Colonic mucosa (tissue), 4 donors: ENCODE data around the gene ZNF280A. TPM values are rescaled to one million over a fixed set of nuclear protein-coding genes. Genes with fewer than 3 reads are reported as not detected.
"Not testable (repeated sequence)": the region's sequence is repeated elsewhere in the genome, so short reads cannot be mapped to it uniquely, and the experiment has no call there.

Experiments used
- DNase-seq: peaks from one replicate; pipeline ENCODE4 v3.0.0-alpha.2; 2020
- H3K27ac ChIP-seq: fragments of 200-600 bp; one replicate; pipeline ENCODE4 v1.8.0; 2021
- H3K27me3 ChIP-seq: fragments of 200-600 bp; one replicate; pipeline ENCODE4 v1.8.0; 2021
- H3K36me3 ChIP-seq: fragments of 200-600 bp; one replicate; pipeline ENCODE4 v1.8.0; 2021
- H3K4me1 ChIP-seq: fragments of 200-600 bp; one replicate; pipeline ENCODE4 v1.8.0; 2021; ENCODE audit warnings: mild to moderate bottlenecking
- H3K4me3 ChIP-seq: fragments of 200-600 bp; one replicate; pipeline ENCODE4 v1.8.0; 2021
- H3K9ac ChIP-seq, 2 donors: one replicate each; pipeline ENCODE4 v1.7.0; 2013; ENCODE audit warnings: control low read depth in 2 of 2, low read depth in 2 of 2, low read length in 2 of 2
- H3K9me3 ChIP-seq: fragments of 200-600 bp; one replicate; pipeline ENCODE4 v1.8.0; 2021
- CTCF ChIP-seq: fragments of 200-600 bp; IDR thresholded peaks from one replicate; pipeline ENCODE4 v1.8.0; 2022; ENCODE audit warnings: antibody characterized with exemption, mild to moderate bottlenecking
- intact Hi-C: fragments of 100-400 bp; cut with DNase I; formaldehyde crosslinking; loops from one replicate; pipeline ENCODE4 v1.14.1; 2022
- total RNA-seq, 2 donors: library from RNA; stranded (reverse); fragmentation: NEBNext Ultra II Directional in 1 of 2; extraction: Animal tissue kit (Norgen Biotek cat#: 25700) in 1 of 2; gene quantifications; one replicate each; pipeline ENCODE4 v1.2.1, GENCODE V29; 2021
- donor health status: healthy.
- donor health status: DM: no; HTN: no; CAD: no.
- donor health status: DM: no; HTN: no; CAD: no.

The ZNF280A gene
- total RNA-seq, 2 donors from 2014 or later, result not detected

- no peaks in the 10 kb centered on the region for H3K27me3 ChIP-seq
- H3K9ac ChIP-seq, result no peak overlapping the region
- H3K4me1 ChIP-seq, result no peaks in the 10 kb centered on the region
- intact Hi-C loops, result no loop called here
- H3K9me3 ChIP-seq, result no peaks in the 10 kb centered on the region
- DNase-seq, result no peak
- H3K4me3 ChIP-seq, result no peak overlapping the region
- TF ChIP-seq CTCF, result no peak
- no peaks in the 10 kb centered on the region for H3K36me3 ChIP-seq
- H3K27ac ChIP-seq, result no peak overlapping the region
These were observed 39.1 kb downstream of the ZNF280A start for GRCh38 chr22:22480940-22481339.

GRCh38 chr22:22479999-22480532 lies 40.0 kb downstream of the ZNF280A start:
- no peak overlapping the region for H3K27ac ChIP-seq
- no peak for TF ChIP-seq CTCF
- no peaks in the 10 kb centered on the region for H3K9me3 ChIP-seq
- no peaks in the 10 kb centered on the region for H3K4me1 ChIP-seq
- DNase-seq, result no peak
- H3K36me3 ChIP-seq, result no peaks in the 10 kb centered on the region
- no peak overlapping the region for H3K9ac ChIP-seq
- H3K27me3 ChIP-seq, result no peaks in the 10 kb centered on the region
- intact Hi-C loops, result no loop called here
- no peak overlapping the region for H3K4me3 ChIP-seq

- H3K27ac ChIP-seq, result no peak overlapping the region
- intact Hi-C loops, result no loop called here
- H3K36me3 ChIP-seq, result no peaks in the 10 kb centered on the region
- H3K9ac ChIP-seq, result no peak overlapping the region
- no peak for TF ChIP-seq CTCF
- no peak for DNase-seq
- no peaks in the 10 kb centered on the region for H3K9me3 ChIP-seq
- H3K27me3 ChIP-seq, result no peaks in the 10 kb centered on the region
- H3K4me1 ChIP-seq, result no peaks in the 10 kb centered on the region
- no peak overlapping the region for H3K4me3 ChIP-seq
These were observed 41.0 kb downstream of the ZNF280A start for GRCh38 chr22:22479116-22479515.

GRCh38 chr22:22478470-22478869 lies 41.6 kb downstream of the ZNF280A start:
- no peaks in the 10 kb centered on the region for H3K36me3 ChIP-seq
- no peak overlapping the region for H3K27ac ChIP-seq
- H3K27me3 ChIP-seq, result no peaks in the 10 kb centered on the region
- H3K4me1 ChIP-seq, result no peaks in the 10 kb centered on the region
- no peak overlapping the region for H3K9ac ChIP-seq
- intact Hi-C loops, result no loop called here
- no peak for TF ChIP-seq CTCF
- no peak overlapping the region for H3K4me3 ChIP-seq
- H3K9me3 ChIP-seq, result no peaks in the 10 kb centered on the region
- no peak for DNase-seq

- no peak overlapping the region for H3K27ac ChIP-seq
- no peak for TF ChIP-seq CTCF
- no peaks in the 10 kb centered on the region for H3K4me1 ChIP-seq
- no peaks in the 10 kb centered on the region for H3K36me3 ChIP-seq
- H3K27me3 ChIP-seq, result no peaks in the 10 kb centered on the region
- intact Hi-C loops, result no loop called here
- no peaks in the 10 kb centered on the region for H3K9me3 ChIP-seq
- no peak for DNase-seq
- no peak overlapping the region for H3K9ac ChIP-seq
- no peak overlapping the region for H3K4me3 ChIP-seq
These were observed 45.3 kb downstream of the ZNF280A start for GRCh38 chr22:22474733-22475132.

- H3K27me3 ChIP-seq, H3K27ac ChIP-seq, H3K9ac ChIP-seq, H3K4me3 ChIP-seq, H3K9me3 ChIP-seq, H3K4me1 ChIP-seq, intact Hi-C loops, H3K36me3 ChIP-seq, DNase-seq: not testable (repeated sequence)
These were observed 49.0 kb downstream of the ZNF280A start for GRCh38 chr22:22471104-22471503.
